SK-N-DZ (cell line): ENCODE results near the gene FBXL20.
"Not testable (repeated sequence)": the region's sequence is repeated elsewhere in the genome, so short reads cannot be mapped to it uniquely, and the experiment has no call there.

Source experiments
- DNase-seq: peaks from one replicate; pipeline ENCODE4 v3.0.0-alpha.2; 2015; ENCODE audit warnings: low spot score

FBXL20 gene

DNA sequence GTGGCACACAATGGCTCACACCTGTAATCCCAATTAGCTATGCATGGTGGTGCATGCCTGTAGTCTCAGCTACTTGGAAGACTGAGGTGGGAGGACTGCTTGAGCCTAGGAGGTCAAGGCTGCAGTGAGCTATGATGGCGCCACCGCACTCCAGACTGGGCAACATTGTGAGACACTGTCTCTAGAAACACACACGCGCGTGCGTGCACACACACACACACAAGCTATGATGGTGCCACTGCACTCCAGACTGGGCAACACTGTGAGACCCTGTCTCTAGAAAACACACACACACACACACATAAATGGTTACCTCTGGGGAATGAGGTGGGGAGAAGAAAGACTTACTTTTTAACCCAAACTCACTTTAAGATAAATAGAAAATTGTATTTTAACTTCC, 16.4 kb downstream of the FBXL20 start:
- DNase-seq: no peak

GRCh38 chr17:39380144-39380543, 21.3 kb downstream of the FBXL20 start:
- no peak for DNase-seq

DNA sequence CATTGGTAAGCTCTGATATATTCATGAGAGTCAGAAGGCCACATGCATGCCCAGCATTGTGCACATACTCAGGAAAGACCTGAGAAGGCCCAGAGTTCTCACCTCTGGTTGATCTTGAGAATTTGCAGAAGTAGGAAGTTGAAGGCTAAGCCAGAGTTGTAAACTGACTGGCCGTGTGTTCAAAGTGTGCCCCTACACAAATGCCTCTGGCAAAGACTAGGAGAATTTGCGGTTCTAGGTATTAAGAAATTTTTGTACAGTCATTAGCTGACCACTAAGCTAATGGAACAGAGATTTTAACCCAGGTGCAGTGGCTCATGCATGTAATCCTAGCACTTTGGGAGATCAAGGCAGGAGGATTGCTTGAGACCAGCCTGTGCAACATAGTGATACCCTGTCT, 25.0 kb downstream of the FBXL20 start:
- DNase-seq: no peak

- DNase-seq: not testable (repeated sequence)
These were observed 33.6 kb downstream of the FBXL20 start for GRCh38 chr17:39367805-39368204.

DNA sequence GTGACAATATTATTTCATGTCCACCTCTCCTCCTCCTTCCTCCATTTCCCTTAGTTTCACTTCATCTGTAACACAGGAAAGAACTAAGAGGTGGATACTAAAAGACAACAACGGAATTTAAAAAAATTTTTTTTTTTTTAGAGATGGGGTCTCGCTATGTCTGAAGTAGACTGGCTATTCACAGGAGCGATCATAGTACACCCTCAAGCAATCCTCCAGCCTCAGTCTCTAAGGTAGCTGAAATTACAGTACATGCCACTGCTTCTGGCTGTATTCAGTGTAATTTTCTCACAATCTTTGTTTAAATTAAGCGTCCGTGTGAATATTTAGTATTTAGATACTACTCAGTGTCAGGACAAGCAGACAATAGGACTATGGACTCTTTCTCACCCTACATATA, 35.6 kb downstream of the FBXL20 start:
- no peak for DNase-seq

DNA sequence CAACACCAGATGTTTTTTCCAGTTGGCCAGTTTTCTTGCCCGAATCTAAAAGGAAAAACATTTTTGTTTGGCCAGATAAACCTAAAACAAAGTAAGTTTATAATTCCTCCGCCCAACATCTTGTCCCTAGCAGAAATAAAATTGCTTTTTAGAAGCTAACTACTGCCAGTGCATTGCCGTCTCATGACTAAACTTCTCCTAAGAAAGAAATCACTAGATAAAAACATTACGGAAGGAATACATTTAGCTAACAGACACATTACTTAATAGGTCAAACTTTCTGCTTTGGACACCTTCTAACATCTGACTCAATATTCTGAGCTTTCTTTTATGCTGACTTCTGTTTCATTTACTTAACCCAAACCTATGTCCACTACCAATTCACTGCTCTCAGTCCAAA, 36.2 kb downstream of the FBXL20 start:
- no peak for DNase-seq

GRCh38 chr17:39364236-39365025, 37.0 kb downstream of the FBXL20 start:
- no peak for DNase-seq

- no peak for DNase-seq
These were observed 40.4 kb downstream of the FBXL20 start for GRCh38 chr17:39361064-39361463.

DNA sequence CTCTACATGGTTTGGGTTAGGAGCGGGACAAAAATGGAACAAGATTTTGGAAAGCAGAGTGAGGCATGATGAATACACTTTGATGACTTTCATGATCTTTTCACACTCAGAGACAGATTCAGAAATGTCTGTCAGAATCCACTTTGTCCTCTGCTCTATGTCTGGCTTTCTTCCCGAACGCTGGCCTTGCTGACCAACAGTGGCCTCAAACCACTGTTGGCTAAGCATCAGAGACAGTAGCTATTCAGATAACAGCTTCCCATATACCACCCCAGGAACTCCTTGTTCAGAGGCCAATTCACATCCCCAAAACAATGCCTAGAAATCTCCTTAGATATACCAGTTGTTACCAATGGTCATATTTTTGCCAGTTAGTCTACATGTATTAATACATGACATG, 40.9 kb downstream of the FBXL20 start:
- no peak for DNase-seq

DNA sequence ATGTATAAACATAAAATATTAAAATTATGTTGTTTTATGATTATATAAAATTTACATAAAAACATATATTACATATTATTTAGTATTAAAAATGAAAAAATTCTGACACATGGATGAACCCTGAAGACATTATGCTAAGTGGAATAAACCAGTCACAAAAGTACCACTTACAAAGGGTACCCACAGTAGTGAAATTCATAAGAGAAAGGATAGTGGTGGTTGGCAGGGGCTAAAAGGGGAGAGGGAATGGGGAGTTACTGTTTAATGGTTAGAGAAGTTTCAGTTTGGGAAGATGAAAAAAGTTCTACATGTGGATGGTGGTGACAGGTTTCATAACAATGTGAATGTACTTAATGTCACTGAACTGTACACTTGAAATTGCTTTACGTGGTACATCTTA, 41.4 kb downstream of the FBXL20 start:
- DNase-seq: no peak

GRCh38 chr17:39357986-39358385, 43.4 kb downstream of the FBXL20 start:
- no peak for DNase-seq

GRCh38 chr17:39357488-39357887, 43.9 kb downstream of the FBXL20 start:
- no peak for DNase-seq

DNA sequence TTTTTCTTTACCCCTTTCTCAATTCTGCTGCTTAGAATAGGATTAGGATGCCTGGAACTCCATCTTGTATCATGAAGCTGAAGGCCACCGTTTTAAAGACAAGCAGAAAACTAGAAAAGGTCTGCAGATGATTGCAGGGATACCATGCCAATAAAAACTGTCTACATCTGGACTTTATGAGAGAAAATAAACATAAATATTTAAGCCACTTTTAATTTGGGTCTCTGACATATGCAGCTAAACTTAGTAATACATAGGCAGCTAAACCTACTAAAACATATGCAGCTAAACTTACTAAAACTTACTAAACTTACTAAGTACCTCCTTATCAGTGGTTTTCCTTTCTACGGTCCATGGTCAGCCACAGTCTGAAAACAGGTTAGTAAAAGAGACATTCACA, 48.4 kb downstream of the FBXL20 start:
- no peak for DNase-seq

- no peak for DNase-seq
These were observed 48.9 kb downstream of the FBXL20 start for GRCh38 chr17:39352511-39352910.

- no peak for DNase-seq
These were observed 49.9 kb downstream of the FBXL20 start for GRCh38 chr17:39351508-39351907.

GRCh38 chr17:39349246-39349645, 52.2 kb downstream of the FBXL20 start:
- DNase-seq: no peak

GRCh38 chr17:39346863-39347262, 54.6 kb downstream of the FBXL20 start:
- DNase-seq: not testable (repeated sequence)

- no peak for DNase-seq
These were observed 59.9 kb downstream of the FBXL20 start for GRCh38 chr17:39341541-39341940.

DNA sequence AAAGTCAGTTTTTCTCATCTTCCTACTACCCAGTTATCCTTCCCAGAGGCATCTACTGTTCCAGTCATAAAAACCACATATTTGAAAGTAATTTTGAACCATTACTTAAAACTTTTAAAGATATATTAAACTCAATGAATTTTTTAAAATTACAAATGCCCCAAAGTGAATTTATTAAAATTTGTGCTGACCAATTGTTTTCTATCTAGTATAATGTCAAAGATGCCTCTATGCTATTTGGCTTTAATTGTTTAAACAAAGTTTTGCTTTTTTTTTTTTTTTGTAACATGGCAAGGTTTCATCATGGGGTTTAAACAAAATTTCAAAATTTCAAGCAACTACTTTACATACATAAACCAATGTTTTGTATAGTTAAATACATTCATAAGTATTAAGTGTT, 60.7 kb downstream of the FBXL20 start:
- no peak for DNase-seq

GRCh38 chr17:39339272-39339671, 62.2 kb downstream of the FBXL20 start:
- no peak for DNase-seq

DNA sequence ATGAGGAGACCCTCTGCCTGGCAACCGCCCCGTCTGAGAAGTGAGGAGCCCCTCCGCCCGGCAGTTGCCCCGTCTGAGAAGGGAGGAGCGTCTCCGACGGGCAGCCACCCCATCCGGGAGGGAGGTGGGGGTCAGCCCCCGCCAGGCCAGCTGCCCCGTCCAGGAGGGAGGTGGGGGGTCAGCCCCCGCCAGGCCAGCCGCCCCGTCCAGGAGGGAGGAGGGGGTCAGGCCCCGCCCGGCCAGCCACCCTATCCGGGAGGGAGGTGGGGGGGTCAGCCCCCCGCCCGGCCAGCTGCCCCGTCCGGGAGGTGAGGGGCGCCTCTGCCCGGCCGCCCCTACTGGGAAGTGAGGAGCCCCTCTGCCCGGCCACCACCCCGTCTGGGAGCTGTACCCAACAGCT, 63.8 kb downstream of the FBXL20 start:
- not testable (repeated sequence) for DNase-seq

DNA sequence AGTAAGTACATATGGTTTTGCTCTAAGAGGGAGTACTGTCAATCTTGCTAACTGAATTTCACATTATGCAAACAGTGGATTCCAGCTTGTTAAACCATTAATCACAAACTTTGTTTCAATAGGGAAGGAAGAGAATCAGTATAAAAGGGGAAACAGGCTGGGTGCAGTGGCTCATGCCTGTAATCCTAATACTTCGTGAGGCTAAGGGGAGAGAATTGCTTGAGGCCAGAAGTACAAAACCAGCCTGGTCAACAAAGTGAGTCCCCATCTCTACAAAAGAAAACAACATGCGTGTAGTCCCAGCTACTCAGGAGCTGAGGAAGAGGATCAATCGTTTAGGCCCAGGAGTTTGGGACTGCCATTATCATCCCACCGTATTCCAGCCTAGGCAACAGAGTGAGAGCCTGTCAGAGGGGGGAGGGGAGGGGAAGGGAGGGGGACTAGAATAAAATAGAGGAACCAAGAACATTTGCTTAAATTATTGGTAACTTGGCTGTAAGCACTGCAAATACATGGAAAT, 65.7 kb downstream of the FBXL20 start:
- peak; percentile 17 for DNase-seq

DNA sequence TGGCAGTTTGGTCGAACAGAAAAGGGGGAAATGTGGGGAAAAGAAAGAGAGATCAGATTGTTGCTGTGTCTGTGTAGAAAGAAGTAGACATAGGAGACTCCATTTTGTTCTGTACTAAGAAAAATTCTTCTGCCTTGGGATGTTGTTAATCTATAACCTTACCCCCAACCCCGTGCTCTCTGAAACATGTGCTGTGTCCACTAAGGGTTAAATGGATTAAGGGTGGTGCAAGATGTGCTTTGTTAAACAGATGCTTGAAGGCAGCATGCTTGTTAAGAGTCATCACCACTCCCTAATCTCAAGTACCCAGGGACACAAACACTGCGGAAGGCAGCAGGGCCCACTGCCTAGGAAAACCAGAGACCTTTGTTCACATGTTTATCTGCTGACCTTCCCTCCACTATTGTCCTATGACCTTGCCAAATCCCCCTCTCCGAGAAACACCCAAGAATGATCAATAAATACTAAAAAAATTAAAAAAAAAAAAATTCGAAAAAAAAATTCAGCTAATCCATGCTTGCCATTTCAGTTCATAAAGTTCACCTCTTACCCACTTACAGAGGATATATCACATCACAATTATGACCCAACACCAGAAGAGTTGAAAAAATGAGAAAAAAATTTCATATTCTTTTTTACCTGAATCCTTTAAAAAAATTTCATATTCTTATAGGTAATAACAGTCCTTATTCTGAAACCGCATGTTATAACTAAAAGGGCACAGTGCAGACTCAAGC, 67.2 kb downstream of the FBXL20 start:
- not testable (repeated sequence) for DNase-seq
